Measurements from ENCODE around the gene PEX5L.

Gene PEX5L

DNA sequence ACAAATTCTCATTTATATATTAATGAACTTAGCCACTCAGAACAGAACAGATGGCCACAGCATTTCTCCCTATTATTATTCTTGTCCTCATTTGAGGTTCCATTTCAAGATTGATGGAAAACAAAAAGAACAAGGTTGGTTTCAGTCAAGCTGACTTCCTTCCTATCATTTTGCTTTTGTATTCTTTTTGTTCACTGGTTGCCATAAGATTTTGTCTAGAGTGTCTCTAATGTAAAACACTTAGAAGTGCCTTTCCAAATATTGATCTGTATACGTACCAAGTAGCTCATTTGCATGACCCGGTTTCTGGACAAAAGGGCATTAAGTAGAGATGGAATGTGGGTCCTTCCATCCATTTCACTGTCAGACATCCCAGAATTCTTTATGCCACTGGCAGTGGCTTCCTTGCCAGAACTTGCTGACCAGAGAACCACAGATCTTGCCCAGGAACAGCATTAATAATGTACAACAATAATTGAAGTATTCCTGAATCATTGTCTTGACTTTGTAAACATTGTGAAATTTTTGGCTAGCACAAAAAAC lies 63.8 kb downstream of the PEX5L start:
- Histone ChIP-seq H2BK5ac (ENCODE audit: low read depth, low read length, poor library complexity) (no peak overlapping the region), H3K4ac (ENCODE audit: low read depth, low read length) (no peak overlapping the region), H3K4me3 (ENCODE audit: low read depth, low read length) (no peak overlapping the region), H3K27ac (ENCODE audit: low read depth, low read length) (no peak overlapping the region), H3K79me2 (ENCODE audit: control insufficient read depth, insufficient read depth, low read length, poor library complexity) (no peaks in the 10 kb centered on the region), H2BK12ac (ENCODE audit: low read length) (no peak overlapping the region), H3K9ac (ENCODE audit: low read length) (no peak overlapping the region), H2BK120ac (ENCODE audit: insufficient read depth, low read length, poor library complexity) (no peak overlapping the region), H2AFZ (ENCODE audit: insufficient read depth, low read length, poor library complexity) (no peak overlapping the region), H3K9me3 (ENCODE audit: insufficient read depth, low read depth, low read length) (no peaks in the 10 kb centered on the region), H3K36me3 (ENCODE audit: control insufficient read depth in 1 of 2, insufficient read depth in 2 of 2, low read length in 2 of 2) (no peaks in the 10 kb centered on the region), H2AK5ac (ENCODE audit: low read length) (no peak overlapping the region), H3K27me3 (ENCODE audit: insufficient read depth, low read length) (no peaks in the 10 kb centered on the region), H4K12ac (ENCODE audit: low read depth, low read length) (no peak overlapping the region), H3K4me1 (ENCODE audit: control insufficient read depth in 1 of 2, insufficient read depth in 2 of 2, low read length in 2 of 2) (no peaks in the 10 kb centered on the region), H4K8ac (ENCODE audit: low read depth, low read length) (no peak overlapping the region), H3K18ac (ENCODE audit: low read length) (no peak overlapping the region), H4K91ac (ENCODE audit: low read depth, low read length) (no peak overlapping the region), H3K4me2 (ENCODE audit: low read length) (no peak overlapping the region), H3K14ac (ENCODE audit: low read length) (no peak overlapping the region), H3K79me1 (ENCODE audit: low read length) (no peaks in the 10 kb centered on the region), H3K23ac (ENCODE audit: low read length) (no peak overlapping the region)
- WGBS (ENCODE audit: extremely low coverage, insufficient coverage, insufficient read length) = no CpG with 5 or more reads among the region's 2 CpGs
- no peak for DNase-seq

DNA sequence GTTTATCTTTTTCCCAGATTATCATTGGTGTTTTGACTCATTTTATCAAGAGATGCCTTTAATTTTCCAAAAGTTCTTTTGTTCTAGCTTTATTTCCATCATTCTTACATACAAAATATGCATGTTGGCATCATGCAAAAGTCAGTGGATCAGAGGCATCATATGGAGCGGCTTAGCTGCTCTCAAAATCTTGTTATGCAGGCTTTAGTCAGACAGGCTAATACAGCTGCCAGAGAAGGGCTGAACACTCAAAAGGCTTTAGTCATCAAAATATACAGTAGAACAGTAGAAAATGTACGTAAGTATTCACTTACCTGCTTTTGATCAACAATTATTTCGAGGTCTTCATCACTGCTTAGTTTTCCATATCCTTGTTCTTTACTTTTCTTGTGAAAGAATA lies 65.5 kb downstream of the PEX5L start:
- no peak overlapping the region for H3K23ac ChIP-seq (ENCODE audit: low read length)
- H4K8ac ChIP-seq (ENCODE audit: low read depth, low read length) = no peak overlapping the region
- H3K14ac ChIP-seq (ENCODE audit: low read length) = no peak overlapping the region
- H3K36me3 ChIP-seq (ENCODE audit: control insufficient read depth in 1 of 2, insufficient read depth in 2 of 2, low read length in 2 of 2) = no peaks in the 10 kb centered on the region
- H4K12ac ChIP-seq (ENCODE audit: low read depth, low read length) = no peak overlapping the region
- no peak overlapping the region for H3K4ac ChIP-seq (ENCODE audit: low read depth, low read length)
- DNase-seq = no peak
- no peak overlapping the region for H3K27ac ChIP-seq (ENCODE audit: low read depth, low read length)
- no peak overlapping the region for H2AFZ ChIP-seq (ENCODE audit: insufficient read depth, low read length, poor library complexity)
- no peak overlapping the region for H2BK5ac ChIP-seq (ENCODE audit: low read depth, low read length, poor library complexity)
- H3K4me1 ChIP-seq (ENCODE audit: control insufficient read depth in 1 of 2, insufficient read depth in 2 of 2, low read length in 2 of 2) = no peaks in the 10 kb centered on the region
- H3K18ac ChIP-seq (ENCODE audit: low read length) = no peak overlapping the region
- H3K9ac ChIP-seq (ENCODE audit: low read length) = no peak overlapping the region
- H3K79me1 ChIP-seq (ENCODE audit: low read length) = no peaks in the 10 kb centered on the region
- H2BK12ac ChIP-seq (ENCODE audit: low read length) = no peak overlapping the region
- WGBS (ENCODE audit: extremely low coverage, insufficient coverage, insufficient read length) = no CpG with 5 or more reads among the region's 3 CpGs
- no peak overlapping the region for H2AK5ac ChIP-seq (ENCODE audit: low read length)
- no peaks in the 10 kb centered on the region for H3K9me3 ChIP-seq (ENCODE audit: insufficient read depth, low read depth, low read length)
- no peak overlapping the region for H4K91ac ChIP-seq (ENCODE audit: low read depth, low read length)
- H3K79me2 ChIP-seq (ENCODE audit: control insufficient read depth, insufficient read depth, low read length, poor library complexity) = no peaks in the 10 kb centered on the region
- H2BK120ac ChIP-seq (ENCODE audit: insufficient read depth, low read length, poor library complexity) = no peak overlapping the region
- H3K4me3 ChIP-seq (ENCODE audit: low read depth, low read length) = no peak overlapping the region
- H3K27me3 ChIP-seq (ENCODE audit: insufficient read depth, low read length) = no peaks in the 10 kb centered on the region
- no peak overlapping the region for H3K4me2 ChIP-seq (ENCODE audit: low read length)

DNA sequence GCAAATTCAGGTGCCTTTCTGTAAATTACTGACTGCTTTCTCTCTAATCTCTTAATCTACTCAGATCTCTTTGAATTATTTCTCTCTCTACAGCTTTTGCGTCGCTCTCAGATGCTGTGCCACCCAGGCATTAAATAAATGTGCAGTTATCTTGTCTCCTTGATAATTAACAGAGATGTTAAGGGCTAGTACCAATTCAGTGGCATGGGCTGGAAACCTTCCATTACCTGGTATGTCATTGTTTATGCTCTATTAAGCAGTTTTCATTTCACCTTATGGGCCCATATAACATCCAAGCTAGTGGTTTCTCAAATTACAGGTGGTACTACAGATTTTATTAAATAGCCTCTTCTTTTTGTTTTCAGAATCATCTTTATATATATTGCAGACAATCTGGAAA lies 66.0 kb downstream of the PEX5L start:
- no peak for DNase-seq
- Histone ChIP-seq H3K23ac (ENCODE audit: low read length) (no peak overlapping the region), H3K79me1 (ENCODE audit: low read length) (no peaks in the 10 kb centered on the region), H4K8ac (ENCODE audit: low read depth, low read length) (no peak overlapping the region), H3K27ac (ENCODE audit: low read depth, low read length) (no peak overlapping the region), H3K9ac (ENCODE audit: low read length) (no peak overlapping the region), H3K36me3 (ENCODE audit: control insufficient read depth in 1 of 2, insufficient read depth in 2 of 2, low read length in 2 of 2) (no peaks in the 10 kb centered on the region), H3K79me2 (ENCODE audit: control insufficient read depth, insufficient read depth, low read length, poor library complexity) (no peaks in the 10 kb centered on the region), H4K91ac (ENCODE audit: low read depth, low read length) (no peak overlapping the region), H2BK120ac (ENCODE audit: insufficient read depth, low read length, poor library complexity) (no peak overlapping the region), H3K4me2 (ENCODE audit: low read length) (no peak overlapping the region), H3K4me1 (ENCODE audit: control insufficient read depth in 1 of 2, insufficient read depth in 2 of 2, low read length in 2 of 2) (no peaks in the 10 kb centered on the region), H3K27me3 (ENCODE audit: insufficient read depth, low read length) (no peaks in the 10 kb centered on the region), H3K4ac (ENCODE audit: low read depth, low read length) (no peak overlapping the region), H2BK5ac (ENCODE audit: low read depth, low read length, poor library complexity) (no peak overlapping the region), H2BK12ac (ENCODE audit: low read length) (no peak overlapping the region), H3K4me3 (ENCODE audit: low read depth, low read length) (no peak overlapping the region), H3K18ac (ENCODE audit: low read length) (no peak overlapping the region), H2AFZ (ENCODE audit: insufficient read depth, low read length, poor library complexity) (no peak overlapping the region), H3K14ac (ENCODE audit: low read length) (no peak overlapping the region), H3K9me3 (ENCODE audit: insufficient read depth, low read depth, low read length) (no peaks in the 10 kb centered on the region), H2AK5ac (ENCODE audit: low read length) (no peak overlapping the region), H4K12ac (ENCODE audit: low read depth, low read length) (no peak overlapping the region)
- WGBS (ENCODE audit: extremely low coverage, insufficient coverage, insufficient read length) = no CpG with 5 or more reads among the region's 2 CpGs

DNA sequence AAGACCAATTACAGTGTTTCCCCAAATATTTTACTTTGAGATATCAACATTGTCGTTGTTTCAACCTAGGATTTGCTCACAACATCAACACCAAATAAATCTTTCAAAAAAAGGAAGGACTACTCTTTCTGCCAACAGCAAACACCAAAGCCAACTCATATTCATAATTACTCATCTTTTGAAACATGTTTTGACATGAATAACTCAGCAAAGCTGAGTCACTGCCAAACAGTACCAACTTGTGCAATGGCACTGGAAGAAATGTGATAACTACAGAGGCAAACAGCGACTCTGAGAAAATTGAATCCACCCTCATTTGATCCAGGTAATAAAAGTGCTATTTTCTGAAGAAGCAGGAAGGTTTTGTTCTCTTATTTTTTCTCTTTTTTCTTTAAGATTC lies 67.2 kb downstream of the PEX5L start:
- Histone ChIP-seq H3K18ac (ENCODE audit: low read length) (no peak overlapping the region), H2BK5ac (ENCODE audit: low read depth, low read length, poor library complexity) (no peak overlapping the region), H3K9ac (ENCODE audit: low read length) (no peak overlapping the region), H2AK5ac (ENCODE audit: low read length) (no peak overlapping the region), H4K12ac (ENCODE audit: low read depth, low read length) (no peak overlapping the region), H3K9me3 (ENCODE audit: insufficient read depth, low read depth, low read length) (no peaks in the 10 kb centered on the region), H3K4me2 (ENCODE audit: low read length) (no peak overlapping the region), H4K8ac (ENCODE audit: low read depth, low read length) (no peak overlapping the region), H3K79me2 (ENCODE audit: control insufficient read depth, insufficient read depth, low read length, poor library complexity) (no peaks in the 10 kb centered on the region), H3K14ac (ENCODE audit: low read length) (no peak overlapping the region), H2BK120ac (ENCODE audit: insufficient read depth, low read length, poor library complexity) (no peak overlapping the region), H3K4me1 (ENCODE audit: control insufficient read depth in 1 of 2, insufficient read depth in 2 of 2, low read length in 2 of 2) (no peaks in the 10 kb centered on the region), H3K27me3 (ENCODE audit: insufficient read depth, low read length) (no peaks in the 10 kb centered on the region), H2AFZ (ENCODE audit: insufficient read depth, low read length, poor library complexity) (no peak overlapping the region), H3K36me3 (ENCODE audit: control insufficient read depth in 1 of 2, insufficient read depth in 2 of 2, low read length in 2 of 2) (no peaks in the 10 kb centered on the region), H3K27ac (ENCODE audit: low read depth, low read length) (no peak overlapping the region), H2BK12ac (ENCODE audit: low read length) (no peak overlapping the region), H3K79me1 (ENCODE audit: low read length) (no peaks in the 10 kb centered on the region), H3K4me3 (ENCODE audit: low read depth, low read length) (no peak overlapping the region), H3K23ac (ENCODE audit: low read length) (no peak overlapping the region), H4K91ac (ENCODE audit: low read depth, low read length) (no peak overlapping the region), H3K4ac (ENCODE audit: low read depth, low read length) (no peak overlapping the region)
- peak in 1 of 2 donors; percentile 23 for DNase-seq
- no CpG with 5 or more reads among the region's 2 CpGs for WGBS (ENCODE audit: extremely low coverage, insufficient coverage, insufficient read length)

Measured in trophoblast cell (in vitro differentiated cells and primary cell).